ENCODE data around the gene CNTN5.

The CNTN5 gene

DNA sequence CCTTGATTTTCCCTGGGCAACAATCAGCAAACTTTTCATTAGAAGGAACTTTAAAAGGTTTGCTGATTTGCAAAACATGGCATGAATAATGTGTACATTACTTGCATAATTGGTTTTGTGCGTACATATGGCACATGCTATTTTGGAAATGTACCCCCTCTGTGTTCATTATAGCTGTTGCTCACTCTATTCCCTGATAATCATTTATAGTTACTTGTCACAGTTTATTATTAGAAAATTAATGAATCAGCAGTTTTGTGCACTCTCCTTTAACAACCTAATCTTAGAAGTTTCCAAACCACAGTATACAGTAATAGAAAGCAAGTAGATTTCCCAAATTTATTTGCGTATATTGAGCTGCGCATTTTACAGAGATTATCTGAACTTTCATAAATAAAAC is 389.9 kb downstream of the CNTN5 start:
- no peak for DNase-seq

- DNase-seq = peak; percentile 23
Observed at GRCh38 chr11:99418927-99419720, 398.4 kb downstream of the CNTN5 start.

DNA sequence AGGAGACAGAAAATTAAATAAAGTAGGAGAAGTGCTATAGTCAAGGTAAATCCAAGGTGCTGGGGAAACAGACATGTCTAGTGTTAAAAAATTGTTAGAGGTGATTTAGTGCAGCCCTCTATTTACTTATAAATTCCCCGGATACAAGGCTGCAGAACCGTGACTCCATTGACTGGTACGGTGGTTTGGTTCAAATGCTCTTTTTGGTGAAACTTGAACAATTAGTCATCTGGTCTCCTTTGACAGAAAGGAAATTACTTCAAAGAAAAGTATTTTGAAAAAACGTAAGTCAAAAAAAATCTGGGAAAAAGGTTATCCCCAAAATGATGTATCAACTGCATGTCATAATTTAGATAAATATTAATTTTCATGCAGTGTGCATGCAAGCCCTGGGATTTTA is 399.2 kb downstream of the CNTN5 start:
- peak; percentile 55 for DNase-seq

GRCh38 chr11:99422581-99423427 is 402.1 kb downstream of the CNTN5 start:
- peak; percentile 43 for DNase-seq

DNA sequence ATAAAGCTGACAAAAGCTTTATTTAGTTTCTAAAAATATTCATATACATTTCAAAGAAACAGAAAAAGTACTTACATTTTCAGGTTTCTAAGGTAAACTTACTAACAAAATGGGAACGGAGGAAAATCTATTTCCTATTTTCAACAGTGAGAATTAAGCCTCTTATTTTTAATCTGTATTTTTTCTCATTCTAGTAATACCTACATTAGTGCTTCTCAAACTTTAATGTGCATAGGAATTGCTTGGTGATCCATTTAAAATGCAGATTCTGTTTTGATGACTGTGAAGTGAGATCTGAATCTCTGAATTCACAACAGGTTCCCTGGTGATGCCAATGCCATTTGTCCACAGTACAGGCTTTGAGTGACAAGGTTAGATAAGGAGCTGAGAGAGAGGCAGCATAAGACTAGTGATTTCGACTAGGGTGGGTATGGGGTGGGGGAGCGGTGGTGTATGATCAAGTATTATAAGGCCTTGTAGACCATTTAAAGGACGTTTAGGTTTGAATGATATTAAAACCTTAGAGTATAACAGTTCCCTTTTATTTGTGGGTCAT is 402.8 kb downstream of the CNTN5 start:
- DNase-seq = no peak

- no peak for DNase-seq
Observed at GRCh38 chr11:99424313-99425084, 403.8 kb downstream of the CNTN5 start.

DNA sequence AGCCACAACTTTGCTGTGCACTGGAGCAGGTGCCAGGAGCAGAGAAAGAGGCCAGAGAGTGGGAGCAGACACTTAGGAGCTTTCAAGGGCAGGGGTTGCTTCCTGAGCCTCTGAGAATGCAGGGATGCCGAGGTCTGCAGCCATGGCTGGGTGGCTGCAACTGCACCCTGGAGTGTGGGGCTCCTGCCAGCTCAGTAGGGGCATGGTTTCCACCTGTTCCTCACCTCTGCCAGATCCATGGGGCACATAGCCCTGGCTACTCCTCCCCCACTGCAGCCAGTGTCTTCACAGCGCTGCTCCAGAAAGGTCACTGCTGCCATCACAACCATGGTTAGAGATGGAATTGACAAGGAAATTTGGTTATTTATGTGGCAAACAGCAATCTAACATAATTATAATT is 404.8 kb downstream of the CNTN5 start:
- DNase-seq = no peak

DNA sequence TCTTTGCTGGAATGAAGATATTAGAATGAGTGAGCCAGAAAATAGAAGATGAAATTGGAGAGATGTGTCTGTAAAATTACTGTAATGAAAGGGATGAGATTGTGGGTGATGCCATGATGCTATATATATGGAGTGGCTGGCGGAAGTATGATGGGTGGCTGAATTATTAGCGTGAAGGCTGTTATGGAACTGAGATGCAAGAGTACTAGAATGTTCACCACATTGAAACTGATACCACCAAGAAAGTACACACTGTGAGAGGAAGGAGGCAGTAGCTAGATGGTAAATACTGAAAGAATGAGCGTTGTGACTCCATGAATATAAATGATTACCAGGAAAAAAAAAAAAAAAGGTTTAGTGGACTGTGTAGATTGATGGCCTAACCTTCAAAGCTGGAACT is 411.9 kb downstream of the CNTN5 start:
- DNase-seq = no peak

DNA sequence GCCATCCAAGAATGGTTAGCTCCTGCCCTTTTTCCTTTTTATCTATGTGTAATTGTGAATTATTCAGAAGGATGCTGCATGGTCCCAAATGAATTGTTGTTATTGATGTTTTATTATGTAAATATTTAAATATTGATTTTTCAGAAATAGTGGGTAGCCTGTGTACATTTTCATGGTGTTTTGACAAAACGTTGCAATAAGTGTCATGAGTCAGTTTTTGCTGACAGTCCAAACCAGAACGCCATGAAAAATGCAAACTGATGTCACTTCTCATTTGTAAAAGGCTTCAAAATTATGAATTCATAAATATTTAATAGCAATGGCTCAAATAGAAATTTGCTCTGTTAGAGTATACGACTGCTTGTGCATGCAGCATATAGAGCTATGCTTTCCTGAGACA is 422.5 kb downstream of the CNTN5 start:
- no peak for DNase-seq

- DNase-seq = no peak
Observed at GRCh38 chr11:99446400-99446799, 425.7 kb downstream of the CNTN5 start.

GRCh38 chr11:99449345-99449744 is 428.6 kb downstream of the CNTN5 start:
- DNase-seq = no peak

GRCh38 chr11:99452075-99452474 is 431.3 kb downstream of the CNTN5 start:
- no peak for DNase-seq

GRCh38 chr11:99461913-99462312 is 441.2 kb downstream of the CNTN5 start:
- no peak for DNase-seq

DNA sequence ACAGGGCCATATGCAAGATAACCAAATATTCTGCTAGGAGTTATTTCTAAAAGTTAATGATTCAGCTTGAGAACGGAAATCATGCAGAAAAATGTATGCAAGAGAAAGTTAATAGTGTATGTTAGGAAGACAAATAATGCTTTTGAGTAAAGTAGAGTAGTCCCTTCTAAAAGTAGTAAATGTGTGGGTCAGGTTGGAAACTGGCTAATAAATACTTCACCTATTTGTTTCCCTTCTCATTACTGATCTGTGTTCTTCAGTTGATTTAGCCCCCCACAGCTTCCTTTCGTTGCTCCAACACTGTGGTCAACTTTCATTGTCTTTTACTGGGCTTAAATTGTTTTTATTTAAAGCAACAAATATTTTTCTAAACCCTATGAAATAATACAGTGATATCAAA is 444.2 kb downstream of the CNTN5 start:
- no peak for DNase-seq

DNA sequence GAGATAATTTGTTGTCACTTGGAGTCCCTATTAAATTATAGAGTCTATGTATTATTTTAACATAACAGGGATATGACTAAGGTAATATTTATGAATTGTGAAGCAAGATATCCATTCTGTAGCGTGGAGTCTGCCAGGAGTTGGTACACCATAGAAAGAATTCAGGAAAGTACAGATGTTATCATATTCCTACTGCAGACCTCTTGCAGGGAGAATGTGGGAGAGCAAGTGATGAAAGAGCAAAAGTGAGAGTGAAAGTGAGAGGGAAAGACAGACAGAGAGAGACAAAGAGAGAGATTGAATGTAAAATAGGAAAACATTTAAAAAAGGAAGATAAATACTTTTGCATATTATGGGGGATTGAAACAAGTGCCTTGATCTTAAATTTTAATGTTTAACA is 468.8 kb downstream of the CNTN5 start:
- DNase-seq = no peak

DNA sequence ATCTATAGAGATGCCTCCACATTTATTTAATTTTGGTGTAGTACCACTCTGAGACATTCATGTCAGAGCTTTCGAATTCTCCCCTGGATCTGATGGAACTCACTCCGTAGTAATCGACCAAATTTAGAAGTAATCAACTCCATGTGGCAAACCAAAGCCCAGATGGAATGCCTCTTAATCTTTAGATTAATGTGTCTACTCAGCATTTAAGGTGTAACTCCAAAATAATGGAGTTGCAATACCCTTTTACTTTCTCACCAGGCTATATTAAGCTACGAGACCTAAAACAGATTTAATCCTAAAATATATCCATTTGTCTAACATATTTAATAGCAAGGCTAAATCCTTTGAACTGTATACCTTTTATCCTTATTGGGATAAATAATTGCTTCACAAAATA is 473.3 kb downstream of the CNTN5 start:
- no peak for DNase-seq

GRCh38 chr11:99501655-99502054 is 480.9 kb downstream of the CNTN5 start:
- DNase-seq = no peak

DNA sequence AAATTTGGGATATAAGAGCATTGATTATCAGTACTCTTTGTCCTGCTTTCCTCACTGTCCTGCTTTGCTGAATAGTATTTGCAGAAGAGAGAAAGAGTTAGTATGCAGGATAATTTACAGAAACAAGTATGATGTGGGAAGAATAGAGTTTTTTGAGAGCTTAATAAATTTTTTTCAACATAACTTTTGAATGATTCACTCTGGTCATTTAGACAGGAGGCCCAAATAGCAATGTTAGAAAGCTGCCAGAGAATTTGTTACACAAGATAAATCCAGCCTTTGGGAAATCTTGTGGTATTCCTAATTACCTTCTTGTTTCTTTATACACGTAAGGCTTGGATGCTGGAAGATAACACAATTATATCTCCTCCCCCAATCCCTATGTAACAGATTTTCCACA is 484.6 kb downstream of the CNTN5 start:
- peak; percentile 83 for DNase-seq

DNA sequence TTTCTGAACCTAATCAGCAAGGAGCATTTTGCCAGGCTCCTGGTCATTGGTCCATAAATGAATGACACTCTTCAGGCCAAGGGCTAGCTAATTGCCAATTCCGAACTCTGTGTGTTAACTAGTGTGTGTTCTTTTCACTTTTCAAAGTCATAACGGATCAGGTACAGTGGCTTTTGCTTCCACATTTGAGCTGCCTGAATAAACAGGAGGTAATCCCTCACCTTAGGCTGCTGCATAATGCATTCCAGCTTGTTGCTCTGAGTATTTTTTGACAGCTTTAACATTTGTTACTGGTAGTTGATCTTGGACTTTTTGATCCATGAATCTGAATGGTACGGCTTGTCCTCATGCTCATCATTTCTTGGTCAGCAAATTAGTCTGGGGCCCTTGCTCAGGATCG is 485.1 kb downstream of the CNTN5 start:
- no peak for DNase-seq

- DNase-seq = no peak
Observed at GRCh38 chr11:99509863-99510262, 489.1 kb downstream of the CNTN5 start.

DNA sequence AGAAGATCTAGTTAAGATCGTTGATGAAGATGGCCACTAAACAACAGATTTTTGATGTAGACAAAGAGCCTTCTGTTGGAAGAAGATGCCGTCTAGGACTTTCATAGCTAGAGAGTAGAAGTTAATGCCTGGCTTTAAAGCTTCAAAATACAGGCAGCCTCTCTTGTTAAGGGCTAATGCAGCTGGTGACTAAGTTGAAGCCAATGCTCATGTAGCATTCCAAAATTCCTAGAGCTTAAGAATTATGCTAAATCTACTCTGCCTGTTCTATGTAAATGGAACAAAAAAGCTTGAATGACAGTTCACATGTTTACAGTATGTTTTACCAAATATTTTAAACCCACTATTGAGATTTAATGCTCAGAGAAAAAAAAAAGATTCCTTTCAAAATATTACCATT is 492.6 kb downstream of the CNTN5 start:
- peak; percentile 49 for DNase-seq

DNA sequence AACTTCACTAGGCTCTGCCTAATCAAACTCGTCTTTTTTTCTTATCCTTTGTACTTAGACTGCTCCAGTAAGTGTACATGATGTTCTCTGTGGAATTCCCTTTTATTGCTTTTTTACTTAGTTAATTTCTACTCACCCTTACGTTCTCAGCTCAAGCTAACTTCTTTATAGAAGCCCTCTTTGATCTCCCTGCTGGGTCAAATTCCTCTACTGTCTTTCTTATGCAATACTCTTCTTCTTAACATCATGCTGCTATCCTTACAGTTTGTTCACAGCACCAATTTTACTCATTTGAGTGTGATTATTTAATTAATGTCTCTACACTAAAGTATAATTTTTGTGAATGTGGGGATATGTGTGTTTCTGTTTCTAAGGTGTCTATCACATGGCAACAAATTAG is 498.3 kb downstream of the CNTN5 start:
- no peak for DNase-seq

Measured in fibroblast of skin of back (primary cell).